Activated CD4-positive, alpha-beta T cell treated with anti-CD3 and anti-CD28 coated beads, Interleukin-2, Interleukin-4, amounts not matched to agents 100 ng/mL and 50 ng/mL, durations not matched to agents 16 hours and 8 hours (primary cell): Measurements from ENCODE around the gene PUS10.
"Not testable (repeated sequence)": the region's sequence is repeated elsewhere in the genome, so short reads cannot be mapped to it uniquely, and the experiment has no call there.

ENCODE experiments used
- DNase-seq: peaks from one replicate; pipeline ENCODE4 v3.0.0-alpha.2; 2020; ENCODE audit warnings: low spot score

PUS10 gene

DNA sequence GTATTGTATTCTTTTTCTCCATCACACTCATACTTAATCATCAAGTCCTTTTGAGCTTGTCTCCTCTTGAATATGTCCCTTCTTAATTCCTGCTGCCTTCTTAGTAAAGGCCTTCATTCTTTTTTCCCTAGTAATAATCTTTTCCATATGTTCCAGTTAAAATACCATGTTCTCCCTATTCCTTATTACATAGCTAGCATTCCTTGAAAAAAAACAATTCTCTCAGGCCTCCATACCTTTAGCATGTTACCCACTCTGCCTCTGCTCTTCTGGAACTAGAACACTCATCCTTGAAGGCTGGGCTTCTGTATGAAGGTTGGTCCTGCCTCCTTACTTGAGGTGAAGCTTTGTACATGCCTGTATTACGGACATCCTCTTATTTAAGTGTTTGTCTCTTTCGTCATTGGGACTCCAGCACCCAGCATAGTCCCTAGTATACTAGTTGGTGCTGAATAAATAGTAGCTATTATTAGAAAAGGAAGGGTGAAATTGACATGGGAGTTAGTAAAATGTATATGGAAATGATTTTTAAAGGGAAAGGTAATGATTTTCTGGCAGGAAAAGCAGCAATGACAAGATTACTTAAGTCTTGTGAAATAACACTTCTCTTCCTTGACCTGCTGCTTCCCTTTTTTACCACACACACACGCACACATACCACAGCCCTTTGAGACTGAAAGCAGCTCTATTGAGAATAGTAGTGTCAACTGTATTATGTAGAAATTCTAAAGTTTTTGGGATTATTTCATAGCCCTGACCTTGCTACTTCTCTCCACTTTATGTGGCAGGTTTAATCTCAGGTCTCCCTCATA is 91.1 kb downstream of the PUS10 start:
- no peak for DNase-seq

GRCh38 chr2:60925994-60926740 is 91.9 kb downstream of the PUS10 start:
- no peak for DNase-seq

DNA sequence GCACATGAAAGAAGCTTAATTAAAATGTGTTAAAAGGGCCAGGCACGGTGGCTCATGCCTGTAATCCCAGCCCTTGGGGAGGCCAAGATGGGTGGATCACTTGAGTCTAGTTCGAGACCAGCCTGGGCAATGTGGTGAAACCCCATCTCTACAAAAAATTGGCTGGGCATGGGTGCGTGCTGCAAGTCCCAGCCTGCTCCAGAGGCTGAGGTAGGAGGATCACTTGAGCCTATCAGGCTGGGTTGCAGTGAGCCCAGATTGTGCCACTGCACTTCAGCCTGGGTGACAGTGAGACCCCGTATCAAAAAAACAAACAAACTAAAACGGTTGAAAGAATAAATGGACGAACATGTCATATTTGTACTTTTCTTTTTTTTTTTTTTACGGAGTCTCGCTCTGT is 110.7 kb downstream of the PUS10 start:
- no peak for DNase-seq

GRCh38 chr2:60906395-60906794 is 111.7 kb downstream of the PUS10 start:
- no peak for DNase-seq

GRCh38 chr2:60905867-60906266 is 112.2 kb downstream of the PUS10 start:
- DNase-seq, result not testable (repeated sequence)

DNA sequence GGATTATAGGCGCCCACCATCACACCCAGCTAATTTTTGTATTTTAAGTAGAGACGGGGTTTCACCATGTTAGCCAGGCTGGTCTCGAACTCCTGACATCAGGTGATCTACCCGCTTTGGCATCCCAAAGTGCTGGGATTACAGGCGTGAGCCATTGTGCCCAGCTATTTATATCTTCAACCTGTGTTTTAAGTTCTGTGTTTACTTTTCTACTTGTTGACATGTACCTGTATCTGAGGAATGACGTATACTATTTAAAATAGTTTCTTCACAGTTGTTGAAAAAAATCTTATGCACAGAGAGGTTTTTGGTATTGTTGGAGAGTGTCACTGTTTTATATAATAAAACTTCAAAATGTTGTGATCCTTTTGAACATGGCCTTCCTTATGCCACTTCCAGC is 116.8 kb downstream of the PUS10 start:
- DNase-seq, result not testable (repeated sequence)

DNA sequence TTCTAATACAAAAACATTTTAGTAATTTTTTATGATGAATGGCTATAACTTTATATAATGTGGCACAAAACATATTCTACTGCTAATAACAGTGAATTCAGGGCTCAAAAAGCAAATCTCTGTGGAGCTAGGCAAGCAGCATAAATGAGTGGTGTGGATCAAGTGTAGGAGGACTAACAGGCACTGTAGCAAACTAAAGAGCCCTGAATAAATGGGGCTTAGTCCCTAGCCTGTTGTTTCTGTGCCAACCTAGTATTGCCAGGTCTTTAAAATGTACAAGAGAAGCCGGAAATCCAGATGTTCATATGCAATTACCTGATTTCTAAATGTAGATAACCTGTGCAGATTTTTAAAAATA is 118.2 kb downstream of the PUS10 start:
- DNase-seq, result no peak

DNA sequence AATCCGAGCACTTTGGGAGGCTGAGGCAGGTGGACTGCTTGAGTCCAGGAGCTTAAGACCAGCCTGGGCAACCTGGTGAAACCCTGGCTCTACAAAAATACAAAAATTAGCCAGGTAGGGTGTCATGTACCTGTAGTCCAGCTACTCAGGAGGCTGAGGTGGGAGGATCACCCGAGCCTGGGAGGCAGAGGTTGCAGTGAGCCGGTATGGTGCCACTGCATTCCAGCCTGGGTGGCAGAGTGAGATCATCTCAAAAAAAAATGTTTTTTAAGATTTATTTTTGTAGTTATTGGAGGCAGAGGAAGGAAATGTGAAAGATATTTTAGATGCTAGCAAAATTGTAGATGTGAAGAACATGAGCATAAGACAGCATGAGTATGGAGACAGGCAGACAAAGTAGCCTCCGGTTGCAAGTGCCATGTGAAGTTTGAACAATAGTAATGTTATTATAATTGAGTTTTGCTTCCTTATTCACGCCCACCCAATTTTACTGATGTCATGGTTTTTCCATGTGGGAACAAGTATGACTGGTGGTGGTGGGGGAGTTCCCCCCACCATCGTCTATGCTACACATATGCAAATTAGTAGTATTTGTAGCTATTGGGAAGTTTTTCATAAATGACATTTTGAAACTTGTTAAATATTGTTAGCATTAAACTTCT is 118.7 kb downstream of the PUS10 start:
- peak; percentile 30 for DNase-seq

DNA sequence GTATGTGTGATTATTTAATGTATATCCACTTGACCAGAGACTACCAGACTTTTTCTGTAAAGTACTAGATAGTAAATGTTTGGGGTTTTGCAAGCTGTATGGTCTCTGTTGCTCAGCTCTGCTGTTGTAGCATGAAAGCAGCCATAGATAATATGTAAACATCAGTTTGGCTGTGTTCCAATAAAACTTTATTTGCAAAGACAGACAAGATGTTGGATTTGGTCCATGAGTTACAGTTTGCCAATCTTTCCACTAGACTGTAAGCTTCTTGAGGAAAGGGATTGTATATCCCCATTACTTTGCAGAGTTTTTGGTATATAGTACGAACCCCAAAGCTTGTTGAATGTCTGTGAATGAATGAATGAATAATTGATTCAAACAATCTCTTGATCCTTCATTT is 119.5 kb downstream of the PUS10 start:
- DNase-seq, result no peak
